GM12878 (cell line): ENCODE data around the gene PDE8B.

Source experiments
- CBX3 ChIP-seq: fragments of 200-600 bp; sonication (generic); IDR thresholded peaks from 2 replicates; pipeline ENCODE4 v1.6.1; 2016; ENCODE audit warnings: low read depth, borderline replicate concordance
- CHD2 ChIP-seq: IDR thresholded peaks from 2 replicates; pipeline ENCODE4 v1.6.1; 2011; ENCODE audit warnings: low read depth, low read length, improper control_type of control experiment, borderline replicate concordance
- CTCF ChIP-seq, 3 experiments: IDR thresholded peaks in 2 of 3; conservative IDR thresholded peaks in 1 of 3; 2 replicates each; pipeline ENCODE4 v1.5.1; 2011; ENCODE audit warnings: low read depth in 3 of 3, low read length in 3 of 3, mild to moderate bottlenecking in 3 of 3, control low read depth in 2 of 3, moderate library complexity in 2 of 3, inconsistent platforms in 1 of 3, mixed read lengths in 1 of 3; ENCODE audit not compliant: control insufficient read depth in 2 of 3, insufficient read depth in 1 of 3; ENCODE audit errors: extremely low read depth in 1 of 3
- JUNB ChIP-seq: IDR thresholded peaks from 2 replicates; pipeline ENCODE4 v1.6.1; 2016; ENCODE audit warnings: antibody characterized with exemption, mild to moderate bottlenecking
- NR2C1 ChIP-seq: fragments of 450-650 bp; IDR thresholded peaks from 2 replicates; pipeline ENCODE4 v1.6.1; 2017; ENCODE audit warnings: antibody characterized with exemption, mild to moderate bottlenecking, moderate library complexity
- REST ChIP-seq: IDR thresholded peaks from 2 replicates; pipeline ENCODE4 v1.6.1; 2012; ENCODE audit warnings: mild to moderate bottlenecking, low read depth, low read length
- RFX5 ChIP-seq: IDR thresholded peaks from 2 replicates; pipeline ENCODE4 v1.6.1; 2011; ENCODE audit warnings: low read depth, low read length, improper control_type of control experiment
- SIX5 ChIP-seq: IDR thresholded peaks from 2 replicates; pipeline ENCODE4 v1.6.1; 2011; ENCODE audit warnings: mild to moderate bottlenecking, low read depth, low read length, moderate library complexity; ENCODE audit not compliant: severe bottlenecking
- SMC3 ChIP-seq: IDR thresholded peaks from 2 replicates; pipeline ENCODE4 v1.6.1; 2011; ENCODE audit warnings: low read length, improper control_type of control experiment, borderline replicate concordance
- ZBTB33 ChIP-seq: fragments of 450-650 bp; IDR thresholded peaks from 2 replicates; pipeline ENCODE4 v1.6.1; 2017; ENCODE audit warnings: mild to moderate bottlenecking

GRCh38 chr5:77306531-77306930, 96.1 kb downstream of the PDE8B start:
- no peak for TF ChIP-seq CTCF (IDR thresholded peaks at IDR 0.05 in 2 of 3, conservative IDR thresholded peaks at IDR 0.05 in 1 of 3; ENCODE audit: control insufficient read depth in 2 of 3, extremely low read depth in 1 of 3, insufficient read depth in 1 of 3, low read depth in 3 of 3, low read length in 3 of 3)
- no peak for TF ChIP-seq JUNB
- TF ChIP-seq CHD2 = no peak
- TF ChIP-seq RFX5 = no peak
- TF ChIP-seq SMC3 = no peak
- no peak for TF ChIP-seq NR2C1
- TF ChIP-seq ZBTB33 = no peak
- no peak for TF ChIP-seq REST
- no peak for TF ChIP-seq SIX5
- no peak for TF ChIP-seq CBX3
